ENCODE measurements around the gene RHBDD3. TPM values are rescaled to one million over a fixed set of nuclear protein-coding genes. Genes with fewer than 3 reads are reported as not detected.

RHBDD3 gene
- 10 to 100 TPM in 9 of 10 donors, 1 to 10 TPM in 1; 7.0 to 18.0 (median 12.2) TPM for total RNA-seq
- polyA plus RNA-seq, result 10 to 100 TPM; 17.3 to 25.8 TPM
- long read RNA-seq, donor 1, transcript RHBDD3-201 (7 exons, 1,794 nt), result major isoform, 9 of 31 reads
- long read RNA-seq, donor 1, partial matches to known transcripts, result 2 of 31 reads
- long read RNA-seq, donor 1, other reads (novel, unspliced or antisense), result 18 of 31 reads
- long read RNA-seq, donor 2, partial matches to known transcripts, result 5 of 27 reads
- long read RNA-seq, donor 2, other reads (novel, unspliced or antisense), result 18 of 27 reads
- long read RNA-seq, donor 3, transcript RHBDD3-201 (7 exons, 1,794 nt), result major isoform, 23 of 54 reads
- long read RNA-seq, donor 3, transcript RHBDD3-206 (3 exons, 999 nt), result minor isoform, 8 of 54 reads
- long read RNA-seq, donor 3, partial matches to known transcripts, result 6 of 54 reads
- long read RNA-seq, donor 3, other reads (novel, unspliced or antisense), result 16 of 54 reads

DNA sequence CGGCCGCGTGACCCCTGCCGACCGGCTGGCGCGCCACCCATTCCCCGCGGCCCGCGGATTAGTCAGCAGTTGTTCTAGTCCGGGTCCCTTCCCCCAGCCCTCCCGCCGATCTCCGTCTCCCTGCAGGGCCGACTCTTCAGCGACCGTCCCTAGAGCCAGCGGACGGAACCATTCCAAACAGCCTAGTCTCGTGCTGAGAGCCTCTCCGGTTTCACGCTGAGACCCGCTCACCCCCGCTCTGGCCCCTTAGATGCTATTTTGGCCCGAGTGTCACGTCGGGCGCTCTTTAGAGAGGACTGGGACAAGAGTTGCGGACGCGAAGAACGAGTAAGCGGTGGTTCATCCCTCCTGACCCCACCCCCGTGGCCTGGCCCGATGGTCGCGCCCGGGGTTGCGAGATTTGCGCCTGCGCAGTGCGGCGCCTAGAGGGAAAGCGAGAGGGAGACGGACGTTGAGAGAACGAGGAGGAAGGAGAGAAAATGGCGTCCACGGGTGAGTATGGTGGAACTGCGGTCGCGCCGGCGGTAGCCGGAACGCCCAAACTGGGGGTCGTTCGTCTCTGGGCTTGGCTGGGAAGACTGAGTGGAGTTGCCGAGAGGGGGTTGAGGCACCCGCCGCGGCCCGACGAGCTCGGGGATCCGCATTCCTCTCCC, at the start of gene RHBDD3, which contains the start of gene EWSR1:
Gene RHBDD3 (minus strand): TSS at position 124 of the 653 bp plus-strand sequence. CDS start 2,355 bp downstream, outside the sequence.
Gene EWSR1 (plus strand): TSS at position 411 of the 653 bp plus-strand sequence. CDS start 69 bp downstream, at position 480.
- Histone ChIP-seq H3K27me3 (no peaks in the 10 kb centered on the region), H3K9me3 (no peaks in the 10 kb centered on the region), H3K4me1 (peaks cover 13 to 60% (median 56%) of the 10 kb centered on the region in 9 donors), H3K36me3 (peaks cover 0 to 61% (median 14%) of the 10 kb centered on the region in 9 donors), H3K27ac (peak within 1 kb of the TSS; percentile 98 to 100 (median 99)), H3K4me3 (peak within 1 kb of the TSS; percentile 71 to 98 (median 82))
- intact Hi-C loops (cut with DNase I), result loop anchor here in 3 of 10 donors (2.0 to 5.0 kb wide), 2 partner anchors 39 kb away; partner anchors contain the start of gene GAS2L1 (in 3 of the 3)
- peak in 1 of 9 donors; percentile 10 for TF ChIP-seq CTCF (IDR thresholded peaks at IDR 0.05)
- 0 to 1% methylated on average over 67 of the region's 67 CpGs for WGBS, 2 donors
- ATAC-seq, result peak; percentile 92 to 97 (median 95)
- DNase-seq, result peak; percentile 96 to 97

- no peak for TF ChIP-seq CTCF (IDR thresholded peaks at IDR 0.05)
- Histone ChIP-seq H3K4me3 (peak overlapping the region in 5 of 10 donors; percentile 41 to 50 (median 45)), H3K4me1 (peaks cover 18 to 44% (median 38%) of the 10 kb centered on the region in 9 donors), H3K9me3 (no peaks in the 10 kb centered on the region), H3K27ac (no peak overlapping the region), H3K27me3 (peaks cover 5 to 51% (median 27%) of the 10 kb centered on the region in 7 donors), H3K36me3 (peaks cover 0 to 11% (median 0%) of the 10 kb centered on the region in 9 donors)
- 62 to 64% methylated on average over 18 of the region's 18 CpGs for WGBS, 2 donors
- ATAC-seq (no peak), DNase-seq (no peak)
- intact Hi-C loops (cut with DNase I), result no loop called here
Measured at GRCh38 chr22:29316141-29316828, 48.5 kb upstream of the RHBDD3 start.

- H3K4me1 ChIP-seq, result peaks cover 25 to 52% (median 46%) of the 10 kb centered on the region in 9 donors
- intact Hi-C loops (cut with DNase I), result no loop called here
- peaks cover 0 to 12% (median 0%) of the 10 kb centered on the region in 9 donors for H3K36me3 ChIP-seq
- DNase-seq, result no peak
- H3K27ac ChIP-seq, result peak within 1 kb of the TSS in 3 of 10 donors; percentile 7 to 55 (median 34)
- H3K4me3 ChIP-seq, result peak within 1 kb of the TSS; percentile 23 to 54 (median 44)
- ATAC-seq, result no peak
- no peak for TF ChIP-seq CTCF (IDR thresholded peaks at IDR 0.05)
- H3K27me3 ChIP-seq, result peaks cover 5 to 51% (median 27%) of the 10 kb centered on the region in 7 donors
- WGBS, 2 donors, result 4 to 5% methylated on average over 72 to 103 of the region's 103 CpGs
- H3K9me3 ChIP-seq, result no peaks in the 10 kb centered on the region
Measured at GRCh38 chr22:29315286-29316140, 47.7 kb upstream of the RHBDD3 start, which contains the start of gene RASL10A. Gene RASL10A, minus strand, starts transcription at chr22:29315697. Its CDS starts 451 bp downstream, at chr22:29315246.

All from heart right ventricle (tissue), 16 donors.